ENCODE results near the gene WNT9B. TPM values are rescaled to one million over a fixed set of nuclear protein-coding genes. Genes with fewer than 3 reads are reported as not detected.

WNT9B gene
- total RNA-seq, 1 donor from 2014 or later: not detected

DNA sequence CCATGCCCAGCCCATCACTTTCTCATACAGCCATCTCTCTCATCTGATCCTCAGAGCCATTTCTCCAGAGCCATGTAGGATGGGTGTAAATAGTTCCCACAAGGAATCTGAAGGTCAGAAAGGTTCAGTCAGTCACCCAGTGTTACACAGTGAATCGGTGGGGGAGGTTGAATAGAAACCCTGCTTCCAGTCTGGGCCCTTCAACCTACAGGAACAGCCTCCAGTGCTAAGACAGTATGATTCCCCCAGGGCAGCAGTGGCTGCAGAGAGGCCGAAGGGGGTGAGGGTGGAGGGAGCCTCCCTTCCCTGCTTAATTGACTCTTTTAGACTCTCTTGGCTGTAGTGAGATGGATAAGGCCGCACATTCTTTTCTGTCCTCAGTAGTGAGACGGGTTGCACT is 3.6 kb downstream of the WNT9B start:
- peaks cover 23% of the 10 kb centered on the region for H3K27me3 Mint-ChIP-seq (ENCODE audit: low read depth)
- DNase-seq (ENCODE audit: low spot score): no peak

DNA sequence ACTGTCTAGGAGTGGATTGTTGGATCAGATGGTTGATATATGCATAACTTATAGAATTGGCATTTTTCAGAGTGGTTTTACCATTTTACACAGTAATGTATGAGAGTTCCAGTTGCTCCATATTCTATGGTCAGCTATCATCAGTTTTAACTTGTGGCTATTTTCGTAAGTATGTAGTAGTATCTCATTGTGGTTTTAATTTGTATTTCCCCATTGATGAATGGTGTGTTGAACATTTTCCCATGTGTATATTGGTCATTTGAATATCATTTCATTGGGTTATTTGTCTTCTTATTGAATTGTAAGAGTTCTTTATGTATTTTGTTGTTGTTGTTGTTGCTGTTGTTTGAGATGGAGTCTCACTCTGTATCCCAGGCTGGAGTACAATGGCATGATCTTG is 6.2 kb downstream of the WNT9B start:
- no peak overlapping the region for H3K27ac Mint-ChIP-seq (ENCODE audit: unreplicated experiment)
- H3K4me3 Mint-ChIP-seq (ENCODE audit: unreplicated experiment): no peak overlapping the region
- DNase-seq (ENCODE audit: low spot score): no peak
- H3K9me3 Mint-ChIP-seq (ENCODE audit: low read depth): peaks cover 4% of the 10 kb centered on the region
- no peaks in the 10 kb centered on the region for H3K4me1 Mint-ChIP-seq (ENCODE audit: low read depth)
- H3K36me3 Mint-ChIP-seq (ENCODE audit: low read depth): no peaks in the 10 kb centered on the region
- TF ChIP-seq, protein P1, sequence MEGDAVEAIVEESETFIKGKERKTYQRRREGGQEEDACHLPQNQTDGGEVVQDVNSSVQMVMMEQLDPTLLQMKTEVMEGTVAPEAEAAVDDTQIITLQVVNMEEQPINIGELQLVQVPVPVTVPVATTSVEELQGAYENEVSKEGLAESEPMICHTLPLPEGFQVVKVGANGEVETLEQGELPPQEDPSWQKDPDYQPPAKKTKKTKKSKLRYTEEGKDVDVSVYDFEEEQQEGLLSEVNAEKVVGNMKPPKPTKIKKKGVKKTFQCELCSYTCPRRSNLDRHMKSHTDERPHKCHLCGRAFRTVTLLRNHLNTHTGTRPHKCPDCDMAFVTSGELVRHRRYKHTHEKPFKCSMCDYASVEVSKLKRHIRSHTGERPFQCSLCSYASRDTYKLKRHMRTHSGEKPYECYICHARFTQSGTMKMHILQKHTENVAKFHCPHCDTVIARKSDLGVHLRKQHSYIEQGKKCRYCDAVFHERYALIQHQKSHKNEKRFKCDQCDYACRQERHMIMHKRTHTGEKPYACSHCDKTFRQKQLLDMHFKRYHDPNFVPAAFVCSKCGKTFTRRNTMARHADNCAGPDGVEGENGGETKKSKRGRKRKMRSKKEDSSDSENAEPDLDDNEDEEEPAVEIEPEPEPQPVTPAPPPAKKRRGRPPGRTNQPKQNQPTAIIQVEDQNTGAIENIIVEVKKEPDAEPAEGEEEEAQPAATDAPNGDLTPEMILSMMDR (IDR thresholded peaks at IDR 0.05): no peak
- H3K27me3 Mint-ChIP-seq (ENCODE audit: low read depth): peaks cover 4% of the 10 kb centered on the region

More for the DNA sequence above, 3.6 kb downstream of the WNT9B start:
- TF ChIP-seq, protein P1 (IDR thresholded peaks at IDR 0.05): no peak
- Mint-ChIP-seq H3K9me3 (ENCODE audit: low read depth) (peaks cover 4% of the 10 kb centered on the region), H3K4me1 (ENCODE audit: low read depth) (peaks cover 11% of the 10 kb centered on the region), H3K4me3 (ENCODE audit: unreplicated experiment) (no peak overlapping the region), H3K27ac (ENCODE audit: unreplicated experiment) (no peak overlapping the region), H3K36me3 (ENCODE audit: low read depth) (no peaks in the 10 kb centered on the region)

DNA sequence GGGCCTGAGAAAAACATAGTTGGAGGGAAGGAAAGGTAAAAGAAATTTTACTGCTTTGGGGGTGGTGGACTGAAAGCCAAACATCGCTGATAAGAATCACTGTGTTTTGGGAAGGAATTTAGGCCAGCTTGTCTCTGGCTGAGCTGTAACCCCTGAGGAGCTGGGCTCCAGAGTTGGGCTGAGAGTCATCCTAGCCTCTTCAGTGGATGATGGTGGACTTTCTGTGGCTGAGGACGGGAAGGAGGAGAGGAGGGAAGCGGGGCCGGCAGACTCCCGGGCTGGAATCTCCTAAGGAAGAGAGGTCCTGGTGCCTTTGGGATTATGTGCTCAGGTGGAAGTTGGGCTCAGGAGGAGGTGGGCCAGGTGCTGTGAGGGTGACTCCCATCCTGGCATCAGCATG is 8.6 kb downstream of the WNT9B start:
- Mint-ChIP-seq H3K27me3 (ENCODE audit: low read depth) (no peaks in the 10 kb centered on the region), H3K36me3 (ENCODE audit: low read depth) (no peaks in the 10 kb centered on the region), H3K4me3 (ENCODE audit: unreplicated experiment) (no peak overlapping the region), H3K9me3 (ENCODE audit: low read depth) (peaks cover 4% of the 10 kb centered on the region), H3K4me1 (ENCODE audit: low read depth) (peaks cover 4% of the 10 kb centered on the region), H3K27ac (ENCODE audit: unreplicated experiment) (no peak overlapping the region)
- DNase-seq (ENCODE audit: low spot score): no peak
- TF ChIP-seq, protein P1 (IDR thresholded peaks at IDR 0.05): no peak

DNA sequence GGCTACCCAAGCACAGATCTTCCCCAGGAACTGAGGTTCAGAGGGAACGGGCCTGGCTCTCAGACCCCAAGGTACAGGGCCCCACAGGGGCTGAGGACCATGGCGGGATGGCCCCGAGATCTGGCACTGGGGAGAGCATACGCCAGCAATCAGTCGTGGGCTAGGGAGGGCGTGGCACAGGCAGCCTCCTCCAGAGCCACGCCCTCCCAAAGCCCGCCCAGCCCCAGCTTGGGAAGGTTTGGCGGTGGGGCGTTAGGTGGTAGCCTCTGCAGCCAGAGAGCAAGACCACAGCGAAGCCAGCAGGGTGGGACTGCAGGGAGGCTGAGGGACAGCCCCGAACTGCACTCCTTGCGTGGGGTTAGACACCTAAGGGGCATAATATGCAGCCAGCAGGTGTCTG is 11.6 kb downstream of the WNT9B start:
- Mint-ChIP-seq H3K4me3 (ENCODE audit: unreplicated experiment) (no peak overlapping the region), H3K36me3 (ENCODE audit: low read depth) (no peaks in the 10 kb centered on the region), H3K27ac (ENCODE audit: unreplicated experiment) (no peak overlapping the region), H3K27me3 (ENCODE audit: low read depth) (no peaks in the 10 kb centered on the region), H3K4me1 (ENCODE audit: low read depth) (peaks cover 9% of the 10 kb centered on the region), H3K9me3 (ENCODE audit: low read depth) (no peaks in the 10 kb centered on the region)
- TF ChIP-seq, protein P1 (IDR thresholded peaks at IDR 0.05): no peak
- DNase-seq (ENCODE audit: low spot score): no peak

DNA sequence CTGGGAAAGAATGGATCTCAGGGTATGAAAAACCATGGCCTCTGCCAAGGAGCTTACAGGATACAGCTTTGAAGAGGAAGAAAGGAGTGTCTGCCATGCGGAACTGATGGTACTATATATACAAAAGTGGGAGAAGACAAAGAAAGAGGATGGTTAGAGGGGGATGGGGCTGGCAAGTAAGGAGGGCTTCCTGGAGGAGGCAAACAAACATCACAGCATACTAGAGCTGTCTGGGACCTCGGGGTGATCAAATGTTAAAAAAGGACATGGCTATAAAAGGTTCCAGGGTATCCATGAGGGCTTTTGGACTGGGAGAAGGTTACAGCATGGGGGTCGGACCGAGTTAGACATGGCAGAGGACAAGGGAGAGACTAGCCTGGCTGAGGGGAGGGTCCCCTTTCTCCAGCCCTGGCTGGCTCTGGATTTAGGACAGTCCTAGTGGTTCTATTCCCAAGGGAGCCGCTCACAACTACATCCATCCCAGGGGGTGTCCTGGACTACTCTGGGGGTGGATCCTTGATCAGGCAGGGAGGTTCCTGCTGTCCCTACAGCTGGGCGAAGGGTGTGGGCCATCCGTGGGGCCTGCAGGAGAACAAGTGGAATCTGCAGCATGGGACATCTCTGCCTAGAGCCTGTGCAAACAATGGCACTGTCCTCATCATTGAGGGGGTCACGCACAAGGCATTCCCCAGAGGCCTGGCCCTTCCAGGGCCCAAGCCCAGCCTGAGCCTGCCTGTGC is 12.2 kb downstream of the WNT9B start:
- no peaks in the 10 kb centered on the region for H3K27me3 Mint-ChIP-seq (ENCODE audit: low read depth)
- TF ChIP-seq, protein P1 (IDR thresholded peaks at IDR 0.05): no peak
- H3K4me1 Mint-ChIP-seq (ENCODE audit: low read depth): peaks cover 9% of the 10 kb centered on the region
- DNase-seq (ENCODE audit: low spot score): no peak
- H3K27ac Mint-ChIP-seq (ENCODE audit: unreplicated experiment): no peak overlapping the region
- no peak overlapping the region for H3K4me3 Mint-ChIP-seq (ENCODE audit: unreplicated experiment)
- no peaks in the 10 kb centered on the region for H3K9me3 Mint-ChIP-seq (ENCODE audit: low read depth)
- no peaks in the 10 kb centered on the region for H3K36me3 Mint-ChIP-seq (ENCODE audit: low read depth)
